ENCODE results near the gene C19orf85.
"Not testable (repeated sequence)": the region's sequence is repeated elsewhere in the genome, so short reads cannot be mapped to it uniquely, and the experiment has no call there.

The C19orf85 gene

DNA sequence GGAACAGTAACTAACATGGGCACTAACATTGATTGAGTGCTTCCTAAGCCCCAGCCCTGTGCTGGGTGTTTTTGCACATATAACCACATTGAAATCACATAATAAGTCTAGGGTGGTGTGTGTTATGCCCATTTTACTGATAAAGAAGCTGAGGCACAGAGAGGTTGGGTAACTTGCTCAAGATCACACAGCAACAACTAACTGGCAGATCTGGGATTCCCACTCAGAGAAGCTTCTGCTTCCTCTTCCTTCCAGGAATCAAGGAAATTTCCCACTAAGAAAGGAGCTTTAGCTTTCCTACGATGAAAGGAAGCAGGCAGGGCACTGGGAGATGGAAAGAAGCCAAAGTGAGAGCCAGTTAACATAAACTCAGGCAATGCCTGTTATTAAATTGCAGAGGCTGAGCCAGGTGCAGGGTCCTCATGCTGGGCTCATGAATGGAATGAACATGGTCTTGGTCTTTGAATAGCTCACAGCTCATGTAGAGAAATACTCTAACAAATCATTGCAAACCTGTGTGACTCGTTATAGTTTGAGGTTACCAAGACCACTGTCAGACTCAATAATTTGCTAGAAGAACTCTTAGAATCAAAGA is 33.8 kb upstream of the C19orf85 start:
- Histone ChIP-seq H3K9me3 (ENCODE audit: insufficient read depth, low read length) (no peaks in the 10 kb centered on the region), H4K20me1 (ENCODE audit: insufficient read depth, low read length) (no peaks in the 10 kb centered on the region), H3K4me3 (ENCODE audit: low read length) (no peak overlapping the region), H3K27ac (ENCODE audit: low read length) (no peak overlapping the region), H3K9ac (ENCODE audit: low read length) (no peak overlapping the region), H3K4me1 (ENCODE audit: low read length) (peaks cover 2% of the 10 kb centered on the region), H3K4me2 (ENCODE audit: low read length) (no peak overlapping the region), H3K36me3 (replicated peaks; ENCODE audit: low read depth, low read length) (peaks cover 2% of the 10 kb centered on the region), H2AFZ (ENCODE audit: low read depth, low read length) (no peak overlapping the region), H3K27me3 (ENCODE audit: low read depth, low read length) (no peaks in the 10 kb centered on the region), H3K79me2 (ENCODE audit: low read length) (no peaks in the 10 kb centered on the region)
- TF ChIP-seq CTCF (IDR thresholded peaks at IDR 0.05; ENCODE audit: low read depth, low read length): no peak
- no peak for TF ChIP-seq EZH2phosphoT487 (IDR thresholded peaks at IDR 0.05; ENCODE audit: low read depth)

- Histone ChIP-seq H3K36me3 (replicated peaks; ENCODE audit: low read depth, low read length) (no peaks in the 10 kb centered on the region), H2AFZ (ENCODE audit: low read depth, low read length) (no peak overlapping the region), H3K9ac (ENCODE audit: low read length) (no peak overlapping the region), H3K9me3 (ENCODE audit: insufficient read depth, low read length) (no peaks in the 10 kb centered on the region), H4K20me1 (ENCODE audit: insufficient read depth, low read length) (no peaks in the 10 kb centered on the region), H3K27me3 (ENCODE audit: low read depth, low read length) (no peaks in the 10 kb centered on the region), H3K4me3 (ENCODE audit: low read length) (no peak overlapping the region), H3K27ac (ENCODE audit: low read length) (no peak overlapping the region), H3K79me2 (ENCODE audit: low read length) (no peaks in the 10 kb centered on the region), H3K4me1 (ENCODE audit: low read length) (no peaks in the 10 kb centered on the region), H3K4me2 (ENCODE audit: low read length) (no peak overlapping the region)
- TF ChIP-seq CTCF (IDR thresholded peaks at IDR 0.05; ENCODE audit: low read depth, low read length) (no peak), EZH2phosphoT487 (IDR thresholded peaks at IDR 0.05; ENCODE audit: low read depth) (no peak)
These were observed 33.2 kb upstream of the C19orf85 start for GRCh38 chr19:55497763-55498162.

GRCh38 chr19:55496820-55497219 is 32.3 kb upstream of the C19orf85 start:
- not testable (repeated sequence) for H3K9me3 ChIP-seq (ENCODE audit: insufficient read depth, low read length); H3K4me3 ChIP-seq (ENCODE audit: low read length); H3K9ac ChIP-seq (ENCODE audit: low read length); H3K27ac ChIP-seq (ENCODE audit: low read length); H3K27me3 ChIP-seq (ENCODE audit: low read depth, low read length); H4K20me1 ChIP-seq (ENCODE audit: insufficient read depth, low read length); H3K4me2 ChIP-seq (ENCODE audit: low read length); H3K36me3 ChIP-seq (replicated peaks; ENCODE audit: low read depth, low read length); H3K79me2 ChIP-seq (ENCODE audit: low read length); H2AFZ ChIP-seq (ENCODE audit: low read depth, low read length); H3K4me1 ChIP-seq (ENCODE audit: low read length)

DNA sequence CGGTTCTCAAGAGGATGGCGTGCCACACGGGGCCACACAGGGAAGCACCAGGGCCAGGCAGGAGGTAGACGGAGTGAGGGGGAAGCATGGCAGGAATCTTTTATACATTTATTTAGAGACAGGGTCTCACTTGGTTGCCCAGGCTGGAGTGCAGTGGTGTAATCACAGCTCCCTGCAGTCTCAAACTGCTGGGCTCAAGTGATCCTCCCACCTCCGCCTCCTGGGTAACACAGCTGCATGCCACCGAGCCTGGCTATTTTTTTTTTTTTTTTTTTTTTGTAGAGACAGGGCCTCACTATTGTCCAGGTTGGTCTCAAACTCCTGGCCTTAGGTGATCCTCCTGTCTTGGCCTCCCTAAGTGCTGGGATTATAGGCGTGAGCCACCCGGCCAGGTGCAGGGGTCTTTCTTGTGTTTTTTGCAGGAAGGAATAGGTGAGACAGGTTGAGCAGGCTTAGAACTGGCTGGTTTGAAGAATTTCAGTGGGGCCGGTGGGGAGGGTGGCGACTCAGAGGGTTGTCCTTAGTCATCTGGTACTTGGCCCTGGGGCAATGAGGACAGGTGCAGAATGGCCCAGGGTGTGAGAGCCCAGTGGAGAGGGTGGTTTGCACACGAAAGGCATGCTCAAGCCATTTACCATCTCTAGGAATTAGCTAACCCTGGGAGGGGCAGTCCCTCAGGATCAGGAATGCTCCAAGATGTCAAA is 31.2 kb upstream of the C19orf85 start:
- no peaks in the 10 kb centered on the region for H3K4me1 ChIP-seq (ENCODE audit: low read length)
- TF ChIP-seq EZH2phosphoT487 (IDR thresholded peaks at IDR 0.05; ENCODE audit: low read depth): no peak
- TF ChIP-seq CTCF (IDR thresholded peaks at IDR 0.05; ENCODE audit: low read depth, low read length): no peak
- H3K27ac ChIP-seq (ENCODE audit: low read length): no peak overlapping the region
- no peaks in the 10 kb centered on the region for H3K36me3 ChIP-seq (replicated peaks; ENCODE audit: low read depth, low read length)
- no peak overlapping the region for H2AFZ ChIP-seq (ENCODE audit: low read depth, low read length)
- H3K27me3 ChIP-seq (ENCODE audit: low read depth, low read length): no peaks in the 10 kb centered on the region
- no peaks in the 10 kb centered on the region for H3K79me2 ChIP-seq (ENCODE audit: low read length)
- no peaks in the 10 kb centered on the region for H3K9me3 ChIP-seq (ENCODE audit: insufficient read depth, low read length)
- no peak overlapping the region for H3K9ac ChIP-seq (ENCODE audit: low read length)
- H4K20me1 ChIP-seq (ENCODE audit: insufficient read depth, low read length): no peaks in the 10 kb centered on the region
- no peak overlapping the region for H3K4me2 ChIP-seq (ENCODE audit: low read length)
- no peak overlapping the region for H3K4me3 ChIP-seq (ENCODE audit: low read length)
